ENCODE data around the gene CLDN22.

The CLDN22 gene

GRCh38 chr4:183355405-183355804, 35.3 kb upstream of the CLDN22 start:
- H3K4me3 ChIP-seq (ENCODE audit: low read depth in 1 of 2, low read length in 2 of 2): no peak overlapping the region
- no peak overlapping the region for H3K27ac ChIP-seq (ENCODE audit: low read depth, low read length)
- H3K9ac ChIP-seq (ENCODE audit: low read length): no peak overlapping the region
- H3K4me1 ChIP-seq (ENCODE audit: insufficient read depth, low read length): no peaks in the 10 kb centered on the region
- no peaks in the 10 kb centered on the region for H3K9me3 ChIP-seq (ENCODE audit: low read length)
- no peaks in the 10 kb centered on the region for H3K36me3 ChIP-seq (ENCODE audit: insufficient read depth, low read length)
- no peaks in the 10 kb centered on the region for H3K27me3 ChIP-seq (ENCODE audit: control insufficient read depth in 1 of 2, insufficient read depth in 2 of 2, low read length in 2 of 2)

GRCh38 chr4:183354219-183354618, 34.1 kb upstream of the CLDN22 start:
- H3K27me3 ChIP-seq (ENCODE audit: control insufficient read depth in 1 of 2, insufficient read depth in 2 of 2, low read length in 2 of 2): no peaks in the 10 kb centered on the region
- H3K9me3 ChIP-seq (ENCODE audit: low read length): no peaks in the 10 kb centered on the region
- H3K27ac ChIP-seq (ENCODE audit: low read depth, low read length): no peak overlapping the region
- no peaks in the 10 kb centered on the region for H3K36me3 ChIP-seq (ENCODE audit: insufficient read depth, low read length)
- H3K9ac ChIP-seq (ENCODE audit: low read length): no peak overlapping the region
- no peaks in the 10 kb centered on the region for H3K4me1 ChIP-seq (ENCODE audit: insufficient read depth, low read length)
- no peak overlapping the region for H3K4me3 ChIP-seq (ENCODE audit: low read depth in 1 of 2, low read length in 2 of 2)

GRCh38 chr4:183353557-183353956, 33.5 kb upstream of the CLDN22 start:
- H3K9me3 ChIP-seq (ENCODE audit: low read length): no peaks in the 10 kb centered on the region
- no peak overlapping the region for H3K9ac ChIP-seq (ENCODE audit: low read length)
- H3K27me3 ChIP-seq (ENCODE audit: control insufficient read depth in 1 of 2, insufficient read depth in 2 of 2, low read length in 2 of 2): no peaks in the 10 kb centered on the region
- no peak overlapping the region for H3K4me3 ChIP-seq (ENCODE audit: low read depth in 1 of 2, low read length in 2 of 2)
- no peaks in the 10 kb centered on the region for H3K36me3 ChIP-seq (ENCODE audit: insufficient read depth, low read length)
- H3K27ac ChIP-seq (ENCODE audit: low read depth, low read length): no peak overlapping the region
- H3K4me1 ChIP-seq (ENCODE audit: insufficient read depth, low read length): no peaks in the 10 kb centered on the region

GRCh38 chr4:183352546-183352945, 32.5 kb upstream of the CLDN22 start:
- no peak overlapping the region for H3K27ac ChIP-seq (ENCODE audit: low read depth, low read length)
- no peak overlapping the region for H3K4me3 ChIP-seq (ENCODE audit: low read depth in 1 of 2, low read length in 2 of 2)
- H3K27me3 ChIP-seq (ENCODE audit: control insufficient read depth in 1 of 2, insufficient read depth in 2 of 2, low read length in 2 of 2): no peaks in the 10 kb centered on the region
- no peak overlapping the region for H3K9ac ChIP-seq (ENCODE audit: low read length)
- no peaks in the 10 kb centered on the region for H3K9me3 ChIP-seq (ENCODE audit: low read length)
- H3K4me1 ChIP-seq (ENCODE audit: insufficient read depth, low read length): no peaks in the 10 kb centered on the region
- H3K36me3 ChIP-seq (ENCODE audit: insufficient read depth, low read length): no peaks in the 10 kb centered on the region

GRCh38 chr4:183350317-183351071, 30.4 kb upstream of the CLDN22 start:
- H3K27me3 ChIP-seq (ENCODE audit: control insufficient read depth in 1 of 2, insufficient read depth in 2 of 2, low read length in 2 of 2): no peaks in the 10 kb centered on the region
- H3K27ac ChIP-seq (ENCODE audit: low read depth, low read length): no peak overlapping the region
- no peak overlapping the region for H3K9ac ChIP-seq (ENCODE audit: low read length)
- no peaks in the 10 kb centered on the region for H3K36me3 ChIP-seq (ENCODE audit: insufficient read depth, low read length)
- no peak overlapping the region for H3K4me3 ChIP-seq (ENCODE audit: low read depth in 1 of 2, low read length in 2 of 2)
- H3K9me3 ChIP-seq (ENCODE audit: low read length): no peaks in the 10 kb centered on the region
- H3K4me1 ChIP-seq (ENCODE audit: insufficient read depth, low read length): no peaks in the 10 kb centered on the region

GRCh38 chr4:183349673-183350072, 29.6 kb upstream of the CLDN22 start:
- Histone ChIP-seq H3K9ac (ENCODE audit: low read length) (no peak overlapping the region), H3K27me3 (ENCODE audit: control insufficient read depth in 1 of 2, insufficient read depth in 2 of 2, low read length in 2 of 2) (no peaks in the 10 kb centered on the region), H3K36me3 (ENCODE audit: insufficient read depth, low read length) (no peaks in the 10 kb centered on the region), H3K4me3 (ENCODE audit: low read depth in 1 of 2, low read length in 2 of 2) (no peak overlapping the region), H3K9me3 (ENCODE audit: low read length) (no peaks in the 10 kb centered on the region), H3K4me1 (ENCODE audit: insufficient read depth, low read length) (no peaks in the 10 kb centered on the region), H3K27ac (ENCODE audit: low read depth, low read length) (no peak overlapping the region)

- Histone ChIP-seq H3K4me1 (ENCODE audit: insufficient read depth, low read length) (no peaks in the 10 kb centered on the region), H3K27ac (ENCODE audit: low read depth, low read length) (no peak overlapping the region), H3K4me3 (ENCODE audit: low read depth in 1 of 2, low read length in 2 of 2) (no peak overlapping the region), H3K9ac (ENCODE audit: low read length) (no peak overlapping the region), H3K27me3 (ENCODE audit: control insufficient read depth in 1 of 2, insufficient read depth in 2 of 2, low read length in 2 of 2) (no peaks in the 10 kb centered on the region), H3K36me3 (ENCODE audit: insufficient read depth, low read length) (no peaks in the 10 kb centered on the region), H3K9me3 (ENCODE audit: low read length) (no peaks in the 10 kb centered on the region)
These were observed 28.9 kb upstream of the CLDN22 start for GRCh38 chr4:183348706-183349659.

GRCh38 chr4:183348136-183348535, 28.1 kb upstream of the CLDN22 start:
- H3K27ac ChIP-seq (ENCODE audit: low read depth, low read length): no peak overlapping the region
- H3K9me3 ChIP-seq (ENCODE audit: low read length): no peaks in the 10 kb centered on the region
- H3K4me3 ChIP-seq (ENCODE audit: low read depth in 1 of 2, low read length in 2 of 2): no peak overlapping the region
- H3K4me1 ChIP-seq (ENCODE audit: insufficient read depth, low read length): no peaks in the 10 kb centered on the region
- H3K36me3 ChIP-seq (ENCODE audit: insufficient read depth, low read length): no peaks in the 10 kb centered on the region
- H3K27me3 ChIP-seq (ENCODE audit: control insufficient read depth in 1 of 2, insufficient read depth in 2 of 2, low read length in 2 of 2): peaks cover 0 to 5% of the 10 kb centered on the region in 2 donors
- no peak overlapping the region for H3K9ac ChIP-seq (ENCODE audit: low read length)

GRCh38 chr4:183347566-183347965, 27.5 kb upstream of the CLDN22 start:
- H3K36me3 ChIP-seq (ENCODE audit: insufficient read depth, low read length): no peaks in the 10 kb centered on the region
- H3K4me1 ChIP-seq (ENCODE audit: insufficient read depth, low read length): no peaks in the 10 kb centered on the region
- peaks cover 0 to 10% of the 10 kb centered on the region in 2 donors for H3K27me3 ChIP-seq (ENCODE audit: control insufficient read depth in 1 of 2, insufficient read depth in 2 of 2, low read length in 2 of 2)
- no peak overlapping the region for H3K4me3 ChIP-seq (ENCODE audit: low read depth in 1 of 2, low read length in 2 of 2)
- H3K27ac ChIP-seq (ENCODE audit: low read depth, low read length): no peak overlapping the region
- H3K9me3 ChIP-seq (ENCODE audit: low read length): no peaks in the 10 kb centered on the region
- no peak overlapping the region for H3K9ac ChIP-seq (ENCODE audit: low read length)

- Histone ChIP-seq H3K27ac (ENCODE audit: low read depth, low read length) (no peak overlapping the region), H3K27me3 (ENCODE audit: control insufficient read depth in 1 of 2, insufficient read depth in 2 of 2, low read length in 2 of 2) (peaks cover 0 to 12% of the 10 kb centered on the region in 2 donors), H3K9ac (ENCODE audit: low read length) (no peak overlapping the region), H3K9me3 (ENCODE audit: low read length) (no peaks in the 10 kb centered on the region), H3K4me3 (ENCODE audit: low read depth in 1 of 2, low read length in 2 of 2) (no peak overlapping the region), H3K36me3 (ENCODE audit: insufficient read depth, low read length) (no peaks in the 10 kb centered on the region), H3K4me1 (ENCODE audit: insufficient read depth, low read length) (no peaks in the 10 kb centered on the region)
These were observed 27.1 kb upstream of the CLDN22 start for GRCh38 chr4:183347146-183347545.

- Histone ChIP-seq H3K36me3 (ENCODE audit: insufficient read depth, low read length) (no peaks in the 10 kb centered on the region), H3K9me3 (ENCODE audit: low read length) (no peaks in the 10 kb centered on the region), H3K4me1 (ENCODE audit: insufficient read depth, low read length) (no peaks in the 10 kb centered on the region), H3K27ac (ENCODE audit: low read depth, low read length) (no peak overlapping the region), H3K9ac (ENCODE audit: low read length) (no peak overlapping the region), H3K27me3 (ENCODE audit: control insufficient read depth in 1 of 2, insufficient read depth in 2 of 2, low read length in 2 of 2) (peaks cover 0 to 12% of the 10 kb centered on the region in 2 donors), H3K4me3 (ENCODE audit: low read depth in 1 of 2, low read length in 2 of 2) (no peak overlapping the region)
These were observed 25.2 kb upstream of the CLDN22 start for GRCh38 chr4:183345261-183345660.
